ENCODE data around the gene ISL2. TPM values are rescaled to one million over a fixed set of nuclear protein-coding genes. Genes with fewer than 3 reads are reported as not detected.

ISL2 gene
- polyA plus RNA-seq, 1 experiment, result 7.7 TPM

GRCh38 chr15:76353903-76354302 lies 17.3 kb downstream of the ISL2 start:
- Histone ChIP-seq H3K4me3 (ENCODE audit: low read depth, low read length) (no peak overlapping the region), H3K36me3 (ENCODE audit: control insufficient read depth, insufficient read depth, low read length) (no peaks in the 10 kb centered on the region), H3K27me3 (ENCODE audit: control insufficient read depth, insufficient read depth, low read length) (no peaks in the 10 kb centered on the region)
- POLR2A ChIA-PET, result no interaction called here
- DNase-seq (ENCODE audit: low read depth), result no peak
- CTCF ChIA-PET, result interaction anchor here (1.1 to 1.3 kb wide), 2 partner anchors 11 to 207 kb away, joined by 3 read pairs; no protein-coding TSS in a partner anchor
- TF ChIP-seq CTCF (IDR thresholded peaks at IDR 0.05; ENCODE audit: insufficient read depth, low read depth, low read length), result no peak

- no peak for DNase-seq (ENCODE audit: low read depth)
Measured at GRCh38 chr15:76354823-76355440, 18.4 kb downstream of the ISL2 start.

GRCh38 chr15:76358453-76358852 lies 21.9 kb downstream of the ISL2 start:
- H3K27me3 ChIP-seq (ENCODE audit: control insufficient read depth, insufficient read depth, low read length), result no peaks in the 10 kb centered on the region
- H3K4me3 ChIP-seq (ENCODE audit: low read depth, low read length), result no peak overlapping the region
- CTCF ChIA-PET, result no interaction called here
- TF ChIP-seq CTCF (IDR thresholded peaks at IDR 0.05; ENCODE audit: insufficient read depth, low read depth, low read length), result no peak
- no peaks in the 10 kb centered on the region for H3K36me3 ChIP-seq (ENCODE audit: control insufficient read depth, insufficient read depth, low read length)
- DNase-seq (ENCODE audit: low read depth), result no peak
- POLR2A ChIA-PET, result no interaction called here

More at GRCh38 chr15:76354823-76355440, 18.4 kb downstream of the ISL2 start:
- no peak for TF ChIP-seq CTCF (IDR thresholded peaks at IDR 0.05; ENCODE audit: insufficient read depth, low read depth, low read length)
- no peaks in the 10 kb centered on the region for H3K27me3 ChIP-seq (ENCODE audit: control insufficient read depth, insufficient read depth, low read length)
- H3K36me3 ChIP-seq (ENCODE audit: control insufficient read depth, insufficient read depth, low read length), result no peaks in the 10 kb centered on the region
- no peak overlapping the region for H3K4me3 ChIP-seq (ENCODE audit: low read depth, low read length)
- POLR2A ChIA-PET, result no interaction called here
- CTCF ChIA-PET, result interaction anchor here (0.5 to 1.1 kb wide), 3 partner anchors 10 to 208 kb away, joined by 3 to 6 read pairs (median 3); no protein-coding TSS in a partner anchor

GRCh38 chr15:76359152-76359551 lies 22.6 kb downstream of the ISL2 start:
- CTCF ChIA-PET, result no interaction called here
- POLR2A ChIA-PET, result no interaction called here

GRCh38 chr15:76360416-76360815 lies 23.8 kb downstream of the ISL2 start:
- CTCF ChIA-PET, result no interaction called here
- no peak for TF ChIP-seq CTCF (IDR thresholded peaks at IDR 0.05; ENCODE audit: insufficient read depth, low read depth, low read length)

More at GRCh38 chr15:76359152-76359551, 22.6 kb downstream of the ISL2 start:
- H3K27me3 ChIP-seq (ENCODE audit: control insufficient read depth, insufficient read depth, low read length), result no peaks in the 10 kb centered on the region
- DNase-seq (ENCODE audit: low read depth), result no peak
- no peak for TF ChIP-seq CTCF (IDR thresholded peaks at IDR 0.05; ENCODE audit: insufficient read depth, low read depth, low read length)
- H3K36me3 ChIP-seq (ENCODE audit: control insufficient read depth, insufficient read depth, low read length), result no peaks in the 10 kb centered on the region
- H3K4me3 ChIP-seq (ENCODE audit: low read depth, low read length), result no peak overlapping the region

More at GRCh38 chr15:76360416-76360815, 23.8 kb downstream of the ISL2 start:
- DNase-seq (ENCODE audit: low read depth), result no peak
- Histone ChIP-seq H3K36me3 (ENCODE audit: control insufficient read depth, insufficient read depth, low read length) (no peaks in the 10 kb centered on the region), H3K27me3 (ENCODE audit: control insufficient read depth, insufficient read depth, low read length) (no peaks in the 10 kb centered on the region), H3K4me3 (ENCODE audit: low read depth, low read length) (no peak overlapping the region)
- POLR2A ChIA-PET, result no interaction called here
